Measurements from ENCODE around the gene MT3.
"Not testable (repeated sequence)": the region's sequence is repeated elsewhere in the genome, so short reads cannot be mapped to it uniquely, and the experiment has no call there.

Gene MT3

DNA sequence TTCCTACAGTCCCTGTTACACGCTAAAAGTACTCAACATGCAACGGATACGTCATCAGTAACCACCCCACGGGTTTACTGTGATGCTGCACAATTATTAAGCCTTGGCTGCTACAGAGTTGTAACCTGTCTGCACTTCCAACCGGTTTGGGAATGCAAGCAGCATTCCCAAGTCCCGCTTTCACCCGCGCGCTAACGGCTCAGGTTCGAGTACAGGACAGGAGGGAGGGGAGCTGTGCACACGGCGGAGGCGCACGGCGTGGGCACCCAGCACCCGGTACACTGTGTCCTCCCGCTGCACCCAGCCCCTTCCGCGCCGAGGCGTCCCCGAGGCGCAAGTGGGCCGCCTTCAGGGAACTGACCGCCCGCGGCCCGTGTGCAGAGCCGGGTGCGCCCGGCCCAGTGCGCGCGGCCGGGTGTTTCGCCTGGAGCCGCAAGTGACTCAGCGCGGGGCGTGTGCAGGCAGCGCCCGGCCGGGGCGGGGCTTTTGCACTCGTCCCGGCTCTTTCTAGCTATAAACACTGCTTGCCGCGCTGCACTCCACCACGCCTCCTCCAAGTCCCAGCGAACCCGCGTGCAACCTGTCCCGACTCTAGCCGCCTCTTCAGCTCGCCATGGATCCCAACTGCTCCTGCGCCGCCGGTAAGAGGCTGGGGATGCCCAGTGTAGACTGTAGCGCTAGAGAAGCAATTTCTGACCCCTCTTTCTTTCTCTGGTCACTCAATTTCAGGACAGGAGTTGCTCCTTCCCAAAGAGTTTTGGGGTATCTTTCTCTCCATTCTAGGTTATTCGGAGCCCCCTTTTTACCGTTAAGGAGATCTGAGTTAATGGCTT, 18.9 kb downstream of the MT3 start, which contains the start of gene MT2A:
Gene MT2A (plus strand): TSS at position 542 of the 833 bp plus-strand sequence. CDS start 72 bp downstream, at position 614.
- DNase-seq (ENCODE audit: low read depth, low spot score), result peak; percentile 91
- peak within 1 kb of the TSS; percentile 100 for H3K27ac ChIP-seq

DNA sequence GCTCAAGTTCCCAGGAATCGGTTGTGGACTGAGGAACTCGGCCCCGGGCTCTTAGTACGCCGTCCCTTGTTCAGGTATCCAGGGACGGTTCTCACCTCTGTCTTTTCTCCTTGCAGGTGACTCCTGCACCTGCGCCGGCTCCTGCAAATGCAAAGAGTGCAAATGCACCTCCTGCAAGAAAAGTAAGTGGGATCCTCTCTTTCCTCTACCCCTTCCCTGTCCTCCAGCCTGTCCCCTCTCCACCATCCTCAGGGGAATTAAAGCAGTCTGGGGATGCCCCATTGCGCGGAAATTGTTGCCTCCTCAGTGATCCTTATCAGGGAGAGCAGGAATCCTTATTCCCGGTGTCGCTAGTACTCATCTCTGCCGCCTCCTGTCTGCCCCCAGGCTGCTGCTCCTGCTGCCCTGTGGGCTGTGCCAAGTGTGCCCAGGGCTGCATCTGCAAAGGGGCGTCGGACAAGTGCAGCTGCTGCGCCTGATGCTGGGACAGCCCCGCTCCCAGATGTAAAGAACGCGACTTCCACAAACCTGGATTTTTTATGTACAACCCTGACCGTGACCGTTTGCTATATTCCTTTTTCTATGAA, 19.6 kb downstream of the MT3 start:
- H3K27ac ChIP-seq, result peak overlapping the region; percentile 100
- DNase-seq (ENCODE audit: low read depth, low spot score), result no peak

DNA sequence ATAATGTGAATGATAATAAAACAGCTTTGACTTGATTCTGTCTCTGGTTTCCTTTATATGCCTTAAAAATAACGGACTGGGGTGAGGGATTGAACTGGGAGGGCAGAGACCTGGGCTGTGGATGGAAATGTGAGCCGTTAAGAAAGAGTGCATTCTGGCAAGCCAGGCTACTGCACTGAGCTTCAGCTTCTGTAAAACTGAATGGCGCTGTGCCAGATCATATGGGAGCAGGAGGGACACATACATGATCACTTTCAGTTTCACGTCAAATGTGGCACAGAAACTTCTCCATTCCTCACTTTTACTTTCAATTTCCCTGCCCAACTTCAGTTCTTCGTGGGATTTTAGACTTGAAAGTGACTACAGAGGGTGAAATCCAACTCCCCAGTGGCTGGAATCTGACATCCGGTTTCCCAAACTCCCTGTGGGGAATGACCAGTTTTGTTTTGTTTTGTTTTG, 20.2 kb downstream of the MT3 start:
- no peak for DNase-seq (ENCODE audit: low read depth, low spot score)
- H3K27ac ChIP-seq, result peak overlapping the region; percentile 100

DNA sequence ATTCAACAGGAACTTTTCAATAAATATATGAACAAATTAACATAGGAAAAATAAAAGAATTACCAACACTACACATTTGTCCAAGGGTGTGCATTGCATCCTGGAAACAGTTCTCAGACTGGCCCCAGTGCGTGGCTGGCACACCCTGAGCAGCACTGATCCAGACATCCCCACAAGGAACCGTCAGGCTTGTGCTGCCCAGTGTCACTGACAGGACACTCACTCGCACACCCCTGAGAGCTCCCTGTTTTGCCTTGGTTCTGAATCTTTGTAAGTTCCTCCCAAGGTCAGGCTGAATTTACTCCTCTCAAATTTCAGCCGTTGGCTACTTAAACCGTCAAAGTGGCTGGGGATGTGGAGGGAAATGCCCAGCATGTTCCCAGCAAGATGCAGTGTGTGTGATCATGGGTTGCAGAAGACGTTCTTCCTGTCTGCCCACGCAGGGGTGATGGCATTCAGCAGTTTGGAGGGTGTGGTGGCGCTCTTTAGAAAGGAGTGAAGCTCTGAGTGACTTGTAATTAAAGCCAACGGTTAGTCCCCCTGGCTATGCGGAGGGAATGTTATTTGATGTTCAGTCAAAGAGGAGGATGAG, 20.8 kb downstream of the MT3 start:
- peak overlapping the region; percentile 100 for H3K27ac ChIP-seq
- DNase-seq (ENCODE audit: low read depth, low spot score), result no peak

DNA sequence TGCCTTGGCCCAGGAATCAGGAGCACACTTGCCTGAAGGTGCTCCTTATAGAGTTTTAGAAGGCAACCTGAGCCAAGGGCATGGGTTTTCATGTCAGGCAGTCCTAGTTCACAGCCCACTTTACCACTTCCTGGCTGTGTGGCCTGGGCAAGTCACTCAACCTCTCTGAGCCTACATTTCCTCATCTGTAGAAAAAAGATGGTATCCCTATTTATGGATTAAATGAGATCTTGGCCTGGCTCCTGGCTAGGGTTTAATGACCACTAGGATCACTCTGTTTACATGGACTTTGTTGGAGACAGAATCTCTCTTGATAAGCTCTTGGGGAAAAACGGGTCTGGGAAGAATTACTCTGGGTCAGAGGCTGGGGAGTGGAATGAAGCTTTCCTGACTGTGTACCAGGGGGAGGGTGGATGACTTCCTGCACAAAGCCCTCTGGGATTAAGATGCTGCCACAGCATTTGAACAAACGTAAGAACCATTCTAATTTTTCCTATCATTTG, 21.3 kb downstream of the MT3 start:
- peak overlapping the region; percentile 100 for H3K27ac ChIP-seq
- no peak for DNase-seq (ENCODE audit: low read depth, low spot score)

DNA sequence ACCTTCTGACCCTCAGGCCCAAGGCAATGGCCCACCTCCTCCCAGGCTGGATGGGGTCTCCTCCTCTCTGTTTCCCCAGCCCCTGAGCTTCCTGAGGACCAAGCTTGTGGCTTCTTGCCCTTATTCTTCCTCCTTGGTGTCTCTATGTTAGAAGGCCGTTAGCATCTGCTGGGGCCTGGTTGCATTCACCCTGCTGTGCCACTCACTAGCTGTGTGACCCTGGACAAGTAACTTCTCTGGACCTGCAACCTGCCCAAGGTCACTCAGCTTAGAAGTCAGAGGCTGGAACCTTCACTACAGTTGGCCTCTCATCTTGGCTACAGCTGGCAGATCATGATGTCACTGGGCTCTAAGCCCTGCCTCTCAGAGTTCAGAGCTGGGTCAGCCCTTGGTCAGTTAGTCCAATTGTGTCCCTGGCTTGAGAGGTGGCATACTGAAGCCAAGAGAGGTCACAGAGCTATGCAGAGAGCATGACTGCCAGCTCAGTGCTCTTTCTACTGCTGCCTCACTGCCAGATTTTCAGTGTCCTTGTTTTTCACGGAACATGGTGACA, 22.0 kb downstream of the MT3 start:
- DNase-seq (ENCODE audit: low read depth, low spot score), result no peak
- H3K27ac ChIP-seq, result peak overlapping the region; percentile 100

DNA sequence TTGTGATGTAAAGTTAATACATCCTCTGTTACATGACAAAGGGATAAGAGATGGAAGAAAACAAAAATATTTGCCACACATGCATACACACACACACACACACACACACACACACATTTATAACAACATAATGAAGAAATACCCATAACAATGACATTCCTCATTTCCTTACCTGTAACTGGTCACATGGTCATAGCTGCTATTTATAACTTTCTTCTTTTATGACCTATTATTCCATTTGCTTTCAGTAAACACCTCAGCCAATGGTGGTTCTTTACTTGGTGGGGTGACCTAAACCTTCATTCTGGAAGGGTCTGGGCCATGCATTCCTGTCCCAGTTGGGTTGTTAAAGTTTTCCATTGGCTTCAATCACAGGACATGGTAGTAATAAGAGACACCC, 24.4 kb downstream of the MT3 start:
- DNase-seq (ENCODE audit: low read depth, low spot score), result no peak

DNA sequence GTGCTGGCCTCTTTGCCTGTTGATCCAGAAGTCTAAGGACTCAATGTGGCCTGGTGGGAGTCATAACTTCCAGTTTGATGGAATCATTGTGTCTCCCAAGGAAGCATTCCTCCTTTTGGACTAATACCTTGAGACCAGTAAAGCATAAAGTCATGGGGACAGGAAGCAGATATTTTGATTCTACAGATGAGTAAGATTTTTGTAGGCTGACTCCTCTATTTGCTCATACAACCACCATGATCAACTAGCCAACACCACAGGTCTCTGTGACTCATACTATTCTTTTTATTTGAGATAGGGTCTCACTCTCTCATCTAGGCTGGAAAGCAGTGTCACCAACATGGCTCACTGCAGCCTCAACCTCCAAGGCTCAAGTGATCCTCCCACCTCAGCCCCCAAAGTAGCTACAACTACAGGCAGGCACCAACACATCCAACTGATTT, 25.2 kb downstream of the MT3 start:
- no peak for DNase-seq (ENCODE audit: low read depth, low spot score)
- peak overlapping the region; percentile 95 for H3K27ac ChIP-seq

More for the DNA sequence above, 24.4 kb downstream of the MT3 start:
- peak overlapping the region; percentile 95 for H3K27ac ChIP-seq

DNA sequence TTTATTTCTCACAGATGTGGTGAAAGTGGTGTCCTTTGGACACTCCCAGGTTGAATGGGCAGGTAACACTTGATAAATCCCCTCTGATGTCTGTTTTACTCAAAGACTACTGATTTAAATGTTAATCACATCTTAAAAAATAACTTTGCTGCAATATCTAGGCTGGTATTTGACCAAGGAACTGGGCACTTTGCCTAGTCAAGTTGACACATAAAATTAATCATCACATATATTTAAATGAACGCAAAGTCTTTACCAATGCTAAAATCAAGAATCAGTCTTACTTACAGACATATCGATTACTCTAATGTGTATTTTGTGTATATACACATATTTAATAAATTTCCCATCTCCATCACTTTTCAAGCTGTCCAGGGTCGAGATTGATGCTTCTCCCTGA, 26.0 kb downstream of the MT3 start:
- no peak for DNase-seq (ENCODE audit: low read depth, low spot score)
- peak overlapping the region; percentile 95 for H3K27ac ChIP-seq

DNA sequence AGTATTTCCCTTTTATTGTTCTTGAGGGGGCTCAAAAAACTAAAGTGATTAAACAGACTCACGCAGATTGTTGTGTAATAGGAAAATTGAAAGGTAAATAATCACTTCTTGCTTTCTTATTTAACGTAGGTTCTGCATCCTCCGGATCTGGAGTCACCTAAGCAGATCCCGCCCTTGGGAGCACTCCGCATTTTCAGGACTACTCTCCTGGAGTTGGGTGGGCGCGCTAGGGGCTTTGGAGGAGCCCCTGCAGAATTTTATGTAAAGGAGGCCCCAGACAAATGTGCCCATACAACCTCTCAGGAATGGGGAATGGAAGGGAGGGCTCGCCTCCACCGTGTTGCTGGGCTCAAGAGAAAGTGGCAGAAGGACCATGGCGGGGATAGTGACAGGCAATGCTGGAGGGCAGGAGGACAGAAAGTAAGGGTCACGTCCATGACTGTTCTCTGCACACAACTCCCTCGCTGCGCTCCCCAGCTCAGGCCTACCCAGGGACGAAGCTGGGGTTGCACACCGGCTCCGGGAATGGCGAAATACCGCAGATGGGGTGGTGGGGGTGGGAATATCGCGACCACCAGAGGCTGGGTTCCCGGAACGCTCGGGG, 27.4 kb downstream of the MT3 start:
- DNase-seq (ENCODE audit: low read depth, low spot score), result no peak
- no peak overlapping the region for H3K27ac ChIP-seq

DNA sequence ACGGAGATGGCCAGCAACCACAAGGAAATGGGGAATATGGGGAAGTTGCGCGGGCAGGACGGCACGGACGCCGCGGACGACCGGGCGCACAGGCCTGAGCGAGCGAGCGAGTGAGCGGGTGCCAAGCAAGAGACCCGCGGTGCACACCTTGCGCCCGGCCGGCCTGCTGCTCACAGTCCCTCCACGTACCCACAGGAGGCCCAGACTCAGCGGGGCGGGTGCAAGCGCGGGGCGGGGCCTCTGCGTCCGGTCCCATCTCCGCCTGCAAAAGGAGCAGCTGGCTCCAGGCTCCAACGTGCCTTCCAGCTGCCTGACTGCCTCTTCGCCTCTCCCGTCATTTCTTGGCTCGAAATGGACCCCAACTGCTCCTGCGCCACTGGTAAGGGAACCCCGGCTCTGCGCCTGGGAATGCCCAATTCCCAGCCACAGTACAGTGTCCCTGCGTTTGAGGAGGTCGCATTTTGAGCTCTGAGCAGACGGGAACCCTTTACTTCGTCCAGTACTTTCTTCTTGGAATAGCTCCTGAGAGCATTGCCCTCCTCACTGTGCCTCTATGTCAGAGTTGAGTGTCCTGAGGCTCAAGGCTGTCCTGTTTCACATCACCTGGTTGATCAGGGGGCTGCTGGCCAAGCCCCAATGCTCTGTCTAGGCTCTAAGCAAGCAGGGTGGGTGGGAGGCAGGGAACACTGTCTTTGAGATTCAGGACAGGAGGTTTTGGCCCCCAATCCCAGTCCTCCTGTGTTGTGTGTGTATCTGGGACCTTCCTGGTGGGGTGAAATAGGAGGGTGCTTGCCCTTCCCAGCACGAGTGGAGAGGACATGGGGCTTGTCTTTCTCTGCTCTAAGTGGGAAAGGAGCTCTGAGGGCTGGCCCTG, 28.1 kb downstream of the MT3 start:
- DNase-seq (ENCODE audit: low read depth, low spot score), result no peak
- H3K27ac ChIP-seq, result no peak overlapping the region

DNA sequence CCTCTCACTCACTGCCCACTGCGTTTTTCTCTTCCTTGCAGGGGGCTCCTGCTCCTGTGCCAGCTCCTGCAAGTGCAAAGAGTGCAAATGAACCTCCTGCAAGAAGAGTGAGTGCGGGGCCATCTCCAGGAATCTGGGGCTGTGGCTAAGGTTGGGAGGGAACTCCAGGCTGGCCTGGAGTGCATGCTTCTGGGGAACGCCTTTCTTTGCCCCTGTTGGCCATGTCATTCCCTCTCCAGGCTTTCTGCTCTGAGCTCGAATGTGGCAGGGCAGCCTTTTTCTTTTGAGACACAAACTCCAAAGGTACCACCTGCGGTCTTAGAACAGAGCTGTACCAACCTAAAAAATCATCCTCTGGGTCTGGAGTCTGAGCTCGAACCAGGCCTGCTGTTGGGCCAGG, 28.8 kb downstream of the MT3 start:
- no peak overlapping the region for H3K27ac ChIP-seq
- DNase-seq (ENCODE audit: low read depth, low spot score), result no peak

DNA sequence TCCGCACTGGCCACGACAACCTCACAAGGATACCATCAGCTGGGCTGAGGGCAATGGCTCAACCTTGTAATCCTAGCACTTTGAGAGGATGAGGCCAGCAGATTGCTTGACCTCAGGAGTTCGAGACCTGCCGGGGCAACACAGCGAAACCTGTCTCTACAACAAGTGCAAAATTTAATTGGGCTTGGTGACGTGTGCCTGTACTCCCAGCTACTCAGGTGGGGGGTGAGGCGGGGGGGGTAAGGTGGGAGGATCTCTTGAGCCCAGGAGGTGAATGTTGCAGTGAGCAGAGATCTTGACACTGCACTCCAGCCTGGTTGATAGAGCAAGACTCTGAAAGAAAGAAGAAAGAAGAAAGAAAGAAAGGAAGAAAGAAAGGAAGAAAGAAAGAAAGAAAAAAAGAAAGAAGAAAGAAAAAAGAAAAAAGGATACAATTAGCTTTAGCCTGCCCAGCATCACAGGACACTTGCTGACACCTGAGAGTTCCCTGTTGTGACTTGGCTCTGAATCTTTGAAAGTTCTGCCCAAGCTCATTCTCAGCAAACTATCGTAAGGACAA, 31.1 kb downstream of the MT3 start:
- no peak overlapping the region for H3K27ac ChIP-seq
- no peak for DNase-seq (ENCODE audit: low read depth, low spot score)

DNA sequence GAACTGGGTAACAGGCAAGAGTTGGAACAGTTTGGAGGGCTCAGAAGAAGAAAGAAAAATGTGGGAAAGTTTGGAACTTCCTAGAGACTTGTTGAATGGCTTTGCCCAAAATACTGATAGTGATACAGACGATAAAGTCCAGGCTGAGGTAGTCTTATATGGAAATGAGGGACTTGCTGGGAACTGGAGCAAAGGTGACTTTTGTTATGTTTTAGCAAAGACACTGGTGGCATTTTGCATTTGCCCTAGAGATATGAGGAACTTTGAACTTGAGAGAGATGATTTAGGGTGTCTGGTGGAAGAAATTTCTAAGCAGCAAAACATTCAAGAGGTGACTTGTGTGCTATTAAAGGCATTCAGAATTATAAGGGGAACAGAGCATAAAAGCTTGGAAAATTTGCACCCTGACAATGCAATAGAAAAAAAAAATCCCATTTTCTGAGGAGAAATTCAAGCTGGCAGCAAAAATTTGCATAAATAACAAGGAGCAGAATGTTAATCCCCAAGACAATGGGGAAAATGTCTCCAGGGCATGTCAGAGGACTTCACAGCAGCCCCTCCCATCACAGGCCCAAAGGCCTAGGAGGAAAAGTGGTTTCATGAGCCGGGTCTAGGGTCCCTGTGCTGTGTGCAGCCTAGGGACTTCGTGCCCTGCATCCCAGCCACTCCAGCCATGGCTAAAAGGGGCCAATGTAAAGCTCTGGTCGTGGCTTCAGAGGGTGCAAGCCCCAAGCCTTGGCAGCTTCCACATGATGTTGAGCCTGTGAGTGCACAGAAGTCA, 32.5 kb downstream of the MT3 start:
- not testable (repeated sequence) for DNase-seq (ENCODE audit: low read depth, low spot score); H3K27ac ChIP-seq

DNA sequence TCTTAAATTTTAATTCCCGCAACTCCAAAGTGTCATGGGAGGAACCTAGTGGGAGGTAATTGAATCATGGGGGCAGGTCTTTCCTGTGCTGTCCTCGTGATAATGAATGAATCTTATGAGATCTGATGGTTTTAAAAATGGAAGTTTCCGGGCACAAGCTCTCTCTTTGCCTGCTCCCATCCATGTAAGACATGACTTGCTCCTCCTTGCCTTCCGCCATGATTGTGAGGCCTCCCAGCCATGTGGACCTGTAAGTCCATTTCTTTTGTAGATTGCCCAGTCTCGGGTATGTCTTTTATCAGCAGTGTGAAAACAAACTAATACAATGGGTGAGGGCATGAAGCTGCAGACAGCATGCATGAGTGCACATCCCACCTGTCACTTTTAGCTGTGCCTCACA, 33.9 kb downstream of the MT3 start:
- not testable (repeated sequence) for DNase-seq (ENCODE audit: low read depth, low spot score); H3K27ac ChIP-seq

DNA sequence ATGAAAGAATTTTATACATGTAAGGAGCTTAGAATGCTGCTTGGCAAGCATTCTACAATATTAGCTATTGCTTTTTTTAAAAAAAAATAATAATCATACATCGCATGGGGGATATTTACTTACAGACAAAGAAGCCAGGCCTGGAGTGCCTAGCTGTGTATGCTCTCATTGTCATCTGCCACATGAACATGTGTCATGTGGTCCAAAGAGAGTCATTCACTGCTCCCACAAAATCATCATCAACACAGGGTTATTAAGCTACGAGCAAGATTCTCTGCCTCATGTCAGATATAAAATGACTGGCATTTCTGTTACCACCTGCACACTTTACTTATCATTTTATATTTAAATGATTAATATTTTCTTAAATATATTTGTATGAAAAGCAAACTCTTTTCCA, 34.3 kb downstream of the MT3 start:
- no peak for DNase-seq (ENCODE audit: low read depth, low spot score)
- no peak overlapping the region for H3K27ac ChIP-seq

DNA sequence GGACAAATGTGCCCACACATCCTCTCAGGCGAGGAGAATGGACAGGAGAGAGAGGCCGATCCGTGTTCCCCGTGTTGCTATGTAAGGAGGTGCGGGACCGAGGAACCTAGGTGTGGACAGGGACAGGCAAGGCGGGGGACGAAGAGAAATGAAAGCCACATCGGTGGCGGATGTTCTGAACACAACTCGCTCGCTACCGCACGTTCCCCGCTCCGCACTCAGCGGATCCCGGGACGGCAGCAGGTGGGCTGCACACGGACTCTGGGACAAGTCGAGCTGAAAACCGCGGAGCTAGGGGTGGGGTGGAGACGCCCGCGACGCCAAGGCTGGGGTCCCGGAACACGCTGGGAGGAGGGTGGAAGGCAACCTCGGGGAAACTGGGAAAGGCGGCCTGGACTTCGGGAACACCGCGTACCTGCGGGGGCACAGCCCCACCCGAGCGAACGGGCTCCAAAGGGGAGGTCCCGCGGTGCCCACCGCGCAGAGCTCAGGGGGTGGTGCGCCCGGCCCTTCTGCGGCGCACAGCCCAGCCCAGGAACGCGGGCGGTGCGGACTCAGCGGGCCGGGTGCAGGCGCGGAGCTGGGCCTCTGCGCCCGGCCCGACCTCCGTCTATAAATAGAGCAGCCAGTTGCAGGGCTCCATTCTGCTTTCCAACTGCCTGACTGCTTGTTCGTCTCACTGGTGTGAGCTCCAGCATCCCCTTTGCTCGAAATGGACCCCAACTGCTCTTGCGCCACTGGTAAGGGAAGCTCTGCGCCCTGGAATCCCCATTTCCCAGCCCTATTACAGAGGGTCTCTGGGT, 36.0 kb downstream of the MT3 start, which contains the start of gene MT1E:
Gene MT1E (plus strand): TSS at position 642 of the 803 bp plus-strand sequence. CDS start 71 bp downstream, at position 713.
- H3K27ac ChIP-seq, result peak within 1 kb of the TSS; percentile 69
- DNase-seq (ENCODE audit: low read depth, low spot score), result no peak
